Left lung (tissue), 10 donors: ENCODE data around the gene SHTN1. TPM values are rescaled to one million over a fixed set of nuclear protein-coding genes. Genes with fewer than 3 reads are reported as not detected.

Experiments
- ATAC-seq: fragments of 200-7000 bp; cut with Tn5 transposase; one replicate; pipeline ENCODE4 v1.9.1; 2020; ENCODE audit warnings: moderate library complexity
- DNase-seq, 4 donors: peaks; one replicate each; pipeline ENCODE4 v3.0.0-alpha.2; 2013 to 2020
- H3K27ac ChIP-seq, 2 donors: fragments of 200-600 bp; sonication (generic) in 1 of 2; one replicate each; pipeline versions ENCODE4 v1.5.0 to v1.8.0; 2020 to 2021
- H3K27me3 ChIP-seq, 2 donors: fragments of 200-600 bp; sonication (generic) in 1 of 2; one replicate each; pipeline versions ENCODE4 v1.5.0 to v1.8.0; 2020 to 2021
- H3K36me3 ChIP-seq, 2 donors: fragments of 200-600 bp; sonication (generic) in 1 of 2; one replicate each; pipeline versions ENCODE4 v1.5.0 to v1.8.0; 2020 to 2021
- H3K4me1 ChIP-seq, 2 donors: fragments of 200-600 bp; one replicate each; pipeline ENCODE4 v1.8.0; 2021
- H3K4me3 ChIP-seq, 2 donors: fragments of 200-600 bp; sonication (generic) in 1 of 2; one replicate each; pipeline versions ENCODE4 v1.5.0 to v1.8.0; 2020 to 2021; ENCODE audit warnings: mild to moderate bottlenecking in 1 of 2
- H3K9me3 ChIP-seq, 2 donors: fragments of 200-600 bp; sonication (generic) in 1 of 2; one replicate each; pipeline versions ENCODE4 v1.5.0 to v1.8.0; 2020 to 2021
- CTCF ChIP-seq, 2 donors: fragments of 200-600 bp; sonication (generic) in 1 of 2; IDR thresholded peaks; one replicate each; pipeline versions ENCODE4 v1.5.0 to v1.8.0; 2021; ENCODE audit warnings: antibody characterized with exemption in 2 of 2
- intact Hi-C, 2 donors: fragments of 100-400 bp; cut with DNase I; formaldehyde crosslinking; loops; one replicate each; pipeline versions ENCODE4 v1.11.2 to v1.14.2; 2022
- polyA plus RNA-seq, 6 donors: library from polyadenylated mRNA; unstranded; fragments of 120-200 nt; gene quantifications; one replicate each; pipeline ENCODE4 v1.2.1, GENCODE V29; 2013; ENCODE audit not compliant: insufficient read length in 6 of 6
- total RNA-seq, 2 donors: library from RNA; stranded (reverse); fragmentation: NEBNext Ultra II Directional; extraction: Animal tissue kit (Norgen Biotek cat#: 25700); gene quantifications; one replicate each; pipeline ENCODE4 v1.2.1, GENCODE V29; 2021
- donor health status: DM: no; HTN: yes; CAD: no.
- donor health status: DM: no; HTN: no; CAD: no.

SHTN1 gene
- total and polyA plus RNA-seq, 8 donors, result 24.5 to 38.9 (median 29.3) TPM

DNA sequence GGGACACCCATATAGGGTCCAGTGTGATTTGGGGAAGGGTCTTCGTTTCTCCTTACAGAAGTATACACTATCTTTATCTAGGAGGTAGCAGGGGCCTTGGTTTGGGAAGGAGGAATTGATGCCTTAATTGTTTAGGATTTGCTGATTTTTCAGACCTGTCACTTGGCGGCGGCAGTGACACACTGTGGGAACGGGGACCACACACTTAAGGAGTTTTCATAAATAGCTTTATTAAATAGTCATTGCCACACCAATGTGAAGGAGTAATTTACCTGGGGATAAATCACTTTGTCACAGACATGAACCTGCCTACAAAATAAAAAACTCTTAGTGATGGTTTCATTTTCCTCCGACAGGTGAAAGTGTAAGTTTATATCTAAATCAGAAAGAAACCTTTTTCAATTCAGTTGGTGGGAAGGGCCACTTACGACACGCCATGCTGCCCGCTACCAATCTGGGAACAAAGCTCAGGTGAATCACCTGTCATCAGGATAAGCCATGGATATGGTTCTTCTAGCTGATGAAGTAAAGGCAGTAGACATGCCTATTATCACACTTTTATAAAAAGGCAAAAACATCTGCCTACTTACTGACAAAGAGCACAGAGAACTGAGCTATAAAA is 168.0 kb downstream of the SHTN1 start:
- intact Hi-C loops, result no loop called here
- H3K27ac ChIP-seq, result no peak overlapping the region
- DNase-seq (peak in 1 of 4 donors; percentile 19), ATAC-seq (no peak)
- no peaks in the 10 kb centered on the region for H3K4me1 ChIP-seq
- no peak overlapping the region for H3K4me3 ChIP-seq
- H3K27me3 ChIP-seq, result peaks cover 0 to 5% of the 10 kb centered on the region in 2 donors
- H3K36me3 ChIP-seq, result no peaks in the 10 kb centered on the region
- no peaks in the 10 kb centered on the region for H3K9me3 ChIP-seq
- no peak for TF ChIP-seq CTCF (IDR thresholded peaks at IDR 0.05)

DNA sequence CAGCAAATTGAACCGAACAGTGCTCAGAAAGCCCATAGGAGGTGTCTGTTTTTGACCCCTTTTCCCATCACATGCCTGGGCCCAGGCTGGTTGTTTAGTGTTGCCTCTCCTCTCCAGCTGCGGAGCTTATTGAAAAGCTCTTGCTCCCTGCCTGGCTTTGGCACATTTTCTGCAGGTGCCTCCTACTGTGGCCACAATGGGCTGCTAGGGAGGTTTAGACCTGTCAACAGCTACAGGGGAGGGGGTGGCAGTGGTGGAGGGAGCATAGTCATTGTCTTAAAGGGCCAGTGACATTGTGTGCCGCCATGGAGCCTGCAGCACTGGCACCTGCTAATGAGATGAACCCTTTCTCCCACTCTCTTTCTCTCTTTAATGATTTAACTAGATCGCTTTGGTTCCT is 168.9 kb downstream of the SHTN1 start:
- H3K36me3 ChIP-seq, result no peaks in the 10 kb centered on the region
- no peak for ATAC-seq
- no peaks in the 10 kb centered on the region for H3K9me3 ChIP-seq
- H3K27me3 ChIP-seq, result peaks cover 0 to 5% of the 10 kb centered on the region in 2 donors
- no peak overlapping the region for H3K4me3 ChIP-seq
- DNase-seq, result no peak
- no peaks in the 10 kb centered on the region for H3K4me1 ChIP-seq
- no peak overlapping the region for H3K27ac ChIP-seq
- intact Hi-C loops, result no loop called here
- TF ChIP-seq CTCF (IDR thresholded peaks at IDR 0.05), result no peak

- H3K9me3 ChIP-seq, result no peaks in the 10 kb centered on the region
Measured at GRCh38 chr10:116835658-116836057, 169.3 kb downstream of the SHTN1 start.

DNA sequence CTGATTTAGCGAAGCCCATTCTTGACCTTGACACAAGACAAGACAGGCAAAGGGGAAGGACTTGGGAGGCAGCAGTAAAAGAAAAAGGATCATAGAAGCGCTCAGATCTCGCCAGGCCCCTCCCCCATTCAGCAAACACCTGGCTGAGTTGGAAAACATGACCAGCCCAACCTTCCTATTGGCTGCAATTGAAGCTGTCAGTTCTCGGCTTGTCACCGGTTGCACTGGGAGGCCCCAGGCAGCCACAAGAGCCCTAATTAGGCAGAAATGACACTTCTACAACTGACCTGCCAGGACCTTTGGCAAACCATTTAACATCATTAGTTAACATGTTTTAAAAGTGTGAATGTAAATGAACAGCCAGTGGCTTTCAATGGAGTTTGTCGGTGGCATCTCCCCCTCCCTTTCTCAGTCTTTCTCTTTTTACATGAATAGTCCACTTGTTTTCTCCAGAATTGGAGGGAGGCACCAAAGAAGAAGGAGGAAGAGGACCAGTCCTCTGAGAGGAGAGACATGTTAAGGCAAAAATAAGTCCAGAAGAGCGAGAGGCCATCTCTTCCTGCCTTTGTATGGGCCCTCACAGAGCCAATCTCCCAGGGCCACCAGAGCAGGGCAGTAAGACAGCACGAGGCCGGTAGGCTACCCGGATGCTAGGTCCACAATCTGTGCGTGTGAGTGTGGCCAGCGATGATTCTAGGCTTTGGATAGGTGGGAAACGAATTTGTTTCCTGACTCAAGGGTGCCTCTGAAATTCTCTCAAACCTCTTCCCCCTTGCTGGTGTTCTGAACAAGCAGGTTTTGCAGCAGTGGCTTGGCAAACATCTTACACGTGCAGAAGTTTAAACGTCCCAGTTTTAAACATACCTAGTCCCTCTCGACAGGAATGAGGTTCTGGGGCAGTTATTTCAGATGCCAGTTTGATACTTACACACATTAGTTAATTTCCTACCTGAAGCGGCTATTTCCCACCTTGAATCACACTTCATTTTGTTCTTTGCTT is 170.7 kb downstream of the SHTN1 start:
- DNase-seq, result peak in 1 of 4 donors; percentile 53
- no peak for TF ChIP-seq CTCF (IDR thresholded peaks at IDR 0.05)
- no peaks in the 10 kb centered on the region for H3K36me3 ChIP-seq

More at GRCh38 chr10:116835658-116836057, 169.3 kb downstream of the SHTN1 start:
- Histone ChIP-seq H3K4me3 (no peak overlapping the region), H3K27ac (no peak overlapping the region), H3K36me3 (no peaks in the 10 kb centered on the region), H3K27me3 (peaks cover 0 to 5% of the 10 kb centered on the region in 2 donors), H3K4me1 (no peaks in the 10 kb centered on the region)
- DNase-seq, result no peak
- no peak for TF ChIP-seq CTCF (IDR thresholded peaks at IDR 0.05)
- no peak for ATAC-seq
- intact Hi-C loops, result no loop called here

DNA sequence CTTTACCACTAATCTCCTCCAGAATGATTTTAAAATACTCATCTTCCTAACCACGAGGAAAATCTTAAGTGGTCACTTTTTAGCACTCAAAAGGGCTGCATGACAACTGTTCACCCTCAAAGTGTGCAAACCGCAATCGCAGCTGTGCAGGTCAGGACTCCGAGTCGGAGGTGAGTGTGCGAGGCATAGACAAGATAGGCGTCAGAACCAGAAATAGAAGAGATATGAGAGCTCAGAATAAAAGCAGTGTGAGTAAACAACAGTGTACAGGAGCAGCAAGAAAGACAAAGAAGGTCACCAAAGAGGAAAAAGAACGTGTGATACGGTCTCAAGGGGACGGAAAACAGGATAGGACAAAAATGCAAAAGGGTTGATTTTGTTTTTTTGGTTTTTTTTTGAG is 173.2 kb downstream of the SHTN1 start:
- intact Hi-C loops, result no loop called here
- no peak overlapping the region for H3K4me3 ChIP-seq
- H3K27me3 ChIP-seq, result peaks cover 0 to 5% of the 10 kb centered on the region in 2 donors
- H3K9me3 ChIP-seq, result no peaks in the 10 kb centered on the region
- no peak for TF ChIP-seq CTCF (IDR thresholded peaks at IDR 0.05)
- ATAC-seq (no peak), DNase-seq (no peak)
- H3K4me1 ChIP-seq, result no peaks in the 10 kb centered on the region
- H3K27ac ChIP-seq, result no peak overlapping the region
- no peaks in the 10 kb centered on the region for H3K36me3 ChIP-seq

More for the DNA sequence above, 170.7 kb downstream of the SHTN1 start:
- no peak for ATAC-seq
- Histone ChIP-seq H3K27me3 (peaks cover 0 to 5% of the 10 kb centered on the region in 2 donors), H3K9me3 (no peaks in the 10 kb centered on the region), H3K4me1 (no peaks in the 10 kb centered on the region), H3K27ac (no peak overlapping the region), H3K4me3 (no peak overlapping the region)
- intact Hi-C loops, result no loop called here
